ENCODE measurements around the gene LHFPL3. TPM values are rescaled to one million over a fixed set of nuclear protein-coding genes. Genes with fewer than 3 reads are reported as not detected.

The LHFPL3 gene
- total RNA-seq, 1 experiment from 2014 or later: not detected

- peaks cover 38% of the 10 kb centered on the region for H3K27me3 ChIP-seq (replicated peaks; ENCODE audit: insufficient read depth, low read depth, low read length, poor library complexity)
- H3K9me3 ChIP-seq (ENCODE audit: low read depth, low read length, poor library complexity, severe bottlenecking): no peaks in the 10 kb centered on the region
- DNase-seq (ENCODE audit: low spot score): no peak
- no peak overlapping the region for H3K4me3 ChIP-seq (ENCODE audit: low read depth, low read length, poor library complexity, severe bottlenecking)
- ChIA-PET POLR2A (ENCODE audit: low non-redundant PET) (no interaction called here), CTCF (no interaction called here)
- no peaks in the 10 kb centered on the region for H3K36me3 ChIP-seq (ENCODE audit: insufficient read depth, low read length, poor library complexity, severe bottlenecking)
- TF ChIP-seq CTCF (conservative IDR thresholded peaks at IDR 0.05; ENCODE audit: low read depth, low read length): no peak
- BruUV-seq (replicated peaks): no TSS peak
- intact Hi-C loops (cut with micrococcal nuclease; ENCODE audit: unreplicated experiment): no loop called here
- no peak overlapping the region for H3K27ac ChIP-seq (ENCODE audit: low read depth, low read length, poor library complexity, severe bottlenecking)
- H3K4me1 ChIP-seq (ENCODE audit: insufficient read depth, low read length, poor library complexity, severe bottlenecking): no peaks in the 10 kb centered on the region
These were observed 472.6 kb downstream of the LHFPL3 start for GRCh38 chr7:104801022-104801421.

GRCh38 chr7:104803931-104804330, 475.5 kb downstream of the LHFPL3 start:
- H3K27ac ChIP-seq (ENCODE audit: low read depth, low read length, poor library complexity, severe bottlenecking): no peak overlapping the region
- POLR2A ChIA-PET (ENCODE audit: low non-redundant PET): no interaction called here
- H3K4me1 ChIP-seq (ENCODE audit: insufficient read depth, low read length, poor library complexity, severe bottlenecking): no peaks in the 10 kb centered on the region
- TF ChIP-seq EZH2 (IDR thresholded peaks at IDR 0.05; ENCODE audit: borderline replicate concordance, low read depth, low read length, poor library complexity, severe bottlenecking) (no peak), CTCF (conservative IDR thresholded peaks at IDR 0.05; ENCODE audit: low read depth, low read length) (no peak)
- CTCF ChIA-PET: no interaction called here
- DNase-seq (ENCODE audit: low spot score): no peak
- no peaks in the 10 kb centered on the region for H3K9me3 ChIP-seq (ENCODE audit: low read depth, low read length, poor library complexity, severe bottlenecking)
- peaks cover 51% of the 10 kb centered on the region for H3K27me3 ChIP-seq (replicated peaks; ENCODE audit: insufficient read depth, low read depth, low read length, poor library complexity)
- BruUV-seq (replicated peaks): no TSS peak
- intact Hi-C loops (cut with micrococcal nuclease; ENCODE audit: unreplicated experiment): no loop called here
- no peak overlapping the region for H3K4me3 ChIP-seq (ENCODE audit: low read depth, low read length, poor library complexity, severe bottlenecking)
- H3K36me3 ChIP-seq (ENCODE audit: insufficient read depth, low read length, poor library complexity, severe bottlenecking): no peaks in the 10 kb centered on the region

GRCh38 chr7:104804696-104805095, 476.3 kb downstream of the LHFPL3 start:
- no TSS peak for BruUV-seq (replicated peaks)
- Histone ChIP-seq H3K9me3 (ENCODE audit: low read depth, low read length, poor library complexity, severe bottlenecking) (no peaks in the 10 kb centered on the region), H3K4me1 (ENCODE audit: insufficient read depth, low read length, poor library complexity, severe bottlenecking) (no peaks in the 10 kb centered on the region), H3K27me3 (replicated peaks; ENCODE audit: insufficient read depth, low read depth, low read length, poor library complexity) (peaks cover 53% of the 10 kb centered on the region), H3K36me3 (ENCODE audit: insufficient read depth, low read length, poor library complexity, severe bottlenecking) (no peaks in the 10 kb centered on the region), H3K4me3 (ENCODE audit: low read depth, low read length, poor library complexity, severe bottlenecking) (no peak overlapping the region), H3K27ac (ENCODE audit: low read depth, low read length, poor library complexity, severe bottlenecking) (no peak overlapping the region)
- TF ChIP-seq EZH2 (IDR thresholded peaks at IDR 0.05; ENCODE audit: borderline replicate concordance, low read depth, low read length, poor library complexity, severe bottlenecking) (no peak), CTCF (conservative IDR thresholded peaks at IDR 0.05; ENCODE audit: low read depth, low read length) (no peak)
- intact Hi-C loops (cut with micrococcal nuclease; ENCODE audit: unreplicated experiment): no loop called here
- ChIA-PET POLR2A (ENCODE audit: low non-redundant PET) (no interaction called here), CTCF (no interaction called here)
- DNase-seq (ENCODE audit: low spot score): no peak

Data from A673 (cell line).